ENCODE measurements around the gene OSTM1. TPM values are rescaled to one million over a fixed set of nuclear protein-coding genes. Genes with fewer than 3 reads are reported as not detected.
"Not testable (repeated sequence)": the region's sequence is repeated elsewhere in the genome, so short reads cannot be mapped to it uniquely, and the experiment has no call there.

The OSTM1 gene
- total and polyA plus RNA-seq, 2 of the 13 experiments (the other 11 are each of a cell fraction or from before 2014, with no cell fraction given), result 8.7 to 20.5 TPM

- TF ChIP-seq CREB3 (CRISPR knock-in tag; IDR thresholded peaks at IDR 0.05), result no peak
- TF ChIP-seq NFE2L2 (IDR thresholded peaks at IDR 0.05; ENCODE audit: low read length), result no peak
- no peak for TF ChIP-seq ZNF678 (CRISPR knock-in tag; IDR thresholded peaks at IDR 0.05)
Observed at GRCh38 chr6:108020472-108021116, 53.9 kb downstream of the OSTM1 start (continued).

GRCh38 chr6:108016283-108016682 lies 58.3 kb downstream of the OSTM1 start:
- POLR2A ChIA-PET; intact Hi-C loops (cut with micrococcal nuclease; ENCODE audit: unreplicated experiment); H3K4me2 ChIP-seq (ENCODE audit: low read depth, low read length); H3K4me1 ChIP-seq (ENCODE audit: insufficient read depth, low read length); H3K79me2 ChIP-seq (ENCODE audit: insufficient read depth, low read length); H3K27ac ChIP-seq (ENCODE audit: extremely low read length, insufficient read depth, low read length); H3K9me3 ChIP-seq (ENCODE audit: low read length); FAIRE-seq; in situ Hi-C loops (cut with HindIII; ENCODE audit: extremely low pct_ligation_motif_present, low pct_unique_long_range_greater_than_20kb); H3K9ac ChIP-seq (ENCODE audit: insufficient read depth, low read depth, low read length); H2AFZ ChIP-seq (ENCODE audit: low read length); ATAC-seq; H3K36me3 ChIP-seq (replicated peaks in 1 of 2; ENCODE audit: control insufficient read depth in 1 of 2, insufficient read depth in 2 of 2, low read length in 2 of 2); DNase-seq (ENCODE audit: low spot score); CTCF ChIA-PET (ENCODE audit: low intra/inter-chr PET ratio, low total read pairs); H3K4me3 ChIP-seq (replicated peaks in 1 of 3; ENCODE audit: insufficient read depth in 1 of 3, low read depth in 2 of 3, low read length in 3 of 3); H3K27me3 ChIP-seq (ENCODE audit: control insufficient read depth in 1 of 2, insufficient read depth in 2 of 2, low read length in 2 of 2); BruUV-seq (replicated peaks); H4K20me1 ChIP-seq (ENCODE audit: insufficient read depth, low read length): not testable (repeated sequence)
- 63% methylated on average over 6 of the region's 6 CpGs for WGBS (ENCODE audit: low lambda C conversion rate)

GRCh38 chr6:108013787-108014439 lies 60.6 kb downstream of the OSTM1 start:
- 46% methylated on average over 6 of the region's 6 CpGs for WGBS (ENCODE audit: low lambda C conversion rate)
- in situ Hi-C loops (cut with HindIII; ENCODE audit: extremely low pct_ligation_motif_present, low pct_unique_long_range_greater_than_20kb), result no loop called here
- intact Hi-C loops (cut with micrococcal nuclease; ENCODE audit: unreplicated experiment), result no loop called here
- CTCF ChIA-PET (ENCODE audit: low intra/inter-chr PET ratio, low total read pairs), result no interaction called here
- Histone ChIP-seq H3K79me2 (ENCODE audit: insufficient read depth, low read length) (no peaks in the 10 kb centered on the region), H3K4me2 (ENCODE audit: low read depth, low read length) (no peak overlapping the region), H3K4me1 (ENCODE audit: insufficient read depth, low read length) (no peaks in the 10 kb centered on the region), H4K20me1 (ENCODE audit: insufficient read depth, low read length) (no peaks in the 10 kb centered on the region), H2AFZ (ENCODE audit: low read length) (no peak overlapping the region), H3K36me3 (replicated peaks in 1 of 2; ENCODE audit: control insufficient read depth in 1 of 2, insufficient read depth in 2 of 2, low read length in 2 of 2) (no peaks in the 10 kb centered on the region), H3K9ac (ENCODE audit: insufficient read depth, low read depth, low read length) (no peak overlapping the region), H3K27ac (ENCODE audit: extremely low read length, insufficient read depth, low read length) (no peak overlapping the region), H3K4me3 (replicated peaks in 1 of 3; ENCODE audit: insufficient read depth in 1 of 3, low read depth in 2 of 3, low read length in 3 of 3) (no peak overlapping the region), H3K27me3 (ENCODE audit: control insufficient read depth in 1 of 2, insufficient read depth in 2 of 2, low read length in 2 of 2) (no peaks in the 10 kb centered on the region), H3K9me3 (ENCODE audit: low read length) (peaks cover 14% of the 10 kb centered on the region)
- POLR2A ChIA-PET, result interaction anchor here (1.0 kb wide), 1 partner anchor 11 kb away, joined by 3 read pairs; no protein-coding TSS in a partner anchor
- FAIRE-seq (no peak), ATAC-seq (no peak), DNase-seq (ENCODE audit: low spot score) (no peak)
- BruUV-seq (replicated peaks), result no TSS peak
- TF ChIP-seq SOX13 (IDR thresholded peaks at IDR 0.05), result no peak
- no peak for TF ChIP-seq SOX13 (CRISPR knock-in tag; conservative IDR thresholded peaks at IDR 0.05 in 1 of 2, IDR thresholded peaks at IDR 0.05 in 1 of 2)
- TF ChIP-seq ATF5 (CRISPR knock-in tag; IDR thresholded peaks at IDR 0.05; ENCODE audit: low read depth), result no peak
- TF ChIP-seq NKX3-1 (CRISPR knock-in tag; IDR thresholded peaks at IDR 0.05), result no peak
- TF ChIP-seq ZNF644 (CRISPR knock-in tag; IDR thresholded peaks at IDR 0.05; ENCODE audit: low read depth), result no peak
- no peak for TF ChIP-seq MXD1 (CRISPR knock-in tag; IDR thresholded peaks at IDR 0.05)
- no peak for TF ChIP-seq ZFP36L2 (CRISPR knock-in tag; IDR thresholded peaks at IDR 0.05)
- TF ChIP-seq GLMP (CRISPR knock-in tag; IDR thresholded peaks at IDR 0.05; ENCODE audit: borderline replicate concordance), result no peak
- TF ChIP-seq PRPF4 (IDR thresholded peaks at IDR 0.05; ENCODE audit: low read depth, low read length, poor library complexity, severe bottlenecking), result no peak
- TF ChIP-seq CREM (IDR thresholded peaks at IDR 0.05), result no peak
- TF ChIP-seq CREM (CRISPR knock-in tag; IDR thresholded peaks at IDR 0.05), result no peak
